CD4-positive, alpha-beta memory T cell (primary cell): ENCODE results near the gene TLR6. TPM values are rescaled to one million over a fixed set of nuclear protein-coding genes. Genes with fewer than 3 reads are reported as not detected.
"Not testable (repeated sequence)": the region's sequence is repeated elsewhere in the genome, so short reads cannot be mapped to it uniquely, and the experiment has no call there.

Experiments
- CTCF ChIA-PET: fragments of 350-600 bp; sonication (Branson Sonifier 250); formaldehyde crosslinking; loops from one replicate; lab custom pipeline; 2021; ENCODE audit warnings: inconsistent platforms; ENCODE audit not compliant: partially characterized antibody; lab: Charles Lee
- POLR2A ChIA-PET: fragments of 350-600 bp; sonication (Branson Sonifier 250); formaldehyde crosslinking; loops from one replicate; lab custom pipeline; 2021; ENCODE audit not compliant: partially characterized antibody; lab: Charles Lee
- DNase-seq, 5 donors: peaks; one replicate each; pipeline versions ENCODE4 v3.0.0 to v3.0.0-alpha.2; 2020 to 2022; ENCODE audit warnings: mixed read lengths in 1 of 5
- H3K27ac ChIP-seq: one replicate; pipeline ENCODE4 v1.7.0; 2013; ENCODE audit warnings: low read depth, low read length
- H3K27me3 ChIP-seq: 2 replicates; pipeline ENCODE4 v1.7.0; 2013; ENCODE audit warnings: mild to moderate bottlenecking, low read length, moderate library complexity; ENCODE audit not compliant: insufficient read depth
- H3K36me3 ChIP-seq: 2 replicates; pipeline ENCODE4 v1.7.0; 2013; ENCODE audit warnings: mild to moderate bottlenecking, low read length, moderate library complexity; ENCODE audit not compliant: insufficient read depth
- H3K4me1 ChIP-seq: 2 replicates; pipeline ENCODE4 v1.7.0; 2013; ENCODE audit warnings: mild to moderate bottlenecking, low read length, moderate library complexity; ENCODE audit not compliant: insufficient read depth
- H3K4me3 ChIP-seq, 2 donors: one replicate each; pipeline ENCODE4 v1.7.0; 2013; ENCODE audit warnings: low read length in 2 of 2, mild to moderate bottlenecking in 1 of 2
- H3K9me3 ChIP-seq, 2 donors: one replicate each; pipeline ENCODE4 v1.7.0; 2013; ENCODE audit warnings: low read length in 2 of 2, control low read depth in 1 of 2; ENCODE audit not compliant: control insufficient read depth in 1 of 2
- H3K27ac Mint-ChIP-seq, 7 donors: one replicate each; pipeline ENCODE4 v1.8.0; 2020 to 2021; ENCODE audit warnings: mixed read lengths in 7 of 7, mild to moderate bottlenecking in 6 of 7, inconsistent platforms in 3 of 7, moderate library complexity in 3 of 7
- H3K27me3 Mint-ChIP-seq, 2 donors: one replicate each; pipeline ENCODE4 v1.8.0; 2020 to 2021; ENCODE audit warnings: mixed read lengths in 2 of 2
- H3K36me3 Mint-ChIP-seq, 2 donors: one replicate each; pipeline ENCODE4 v1.8.0; 2020 to 2021; ENCODE audit warnings: mixed read lengths in 2 of 2, inconsistent platforms in 1 of 2, mild to moderate bottlenecking in 1 of 2
- H3K4me1 Mint-ChIP-seq, 4 donors: one replicate each; pipeline ENCODE4 v1.8.0; 2020 to 2021; ENCODE audit warnings: mixed read lengths in 4 of 4, mild to moderate bottlenecking in 1 of 4
- H3K4me3 Mint-ChIP-seq, 8 donors: one replicate each; pipeline ENCODE4 v1.8.0; 2020 to 2021; ENCODE audit warnings: mixed read lengths in 8 of 8, mild to moderate bottlenecking in 7 of 8, moderate library complexity in 6 of 8, inconsistent platforms in 3 of 8
- H3K9me3 Mint-ChIP-seq, 8 donors: one replicate each; pipeline ENCODE4 v1.8.0; 2020 to 2021; ENCODE audit warnings: mixed read lengths in 8 of 8, mild to moderate bottlenecking in 5 of 8, inconsistent platforms in 3 of 8, moderate library complexity in 1 of 8
- intact Hi-C: fragments of 100-400 bp; cut with micrococcal nuclease; formaldehyde crosslinking; loops from one replicate; pipeline ENCODE4 v1.15.1; 2023
- polyA plus RNA-seq, 2 donors: library from polyadenylated mRNA; unstranded; fragments of 300-500 nt; fragmentation: Illumina TruSeq; gene quantifications; one replicate each; pipeline ENCODE4 v1.2.3, GENCODE V29; 2021
- total RNA-seq, 2 experiments: library from RNA; stranded (reverse); gene quantifications; one replicate each; pipeline ENCODE4 v1.2.3, GENCODE V29; 2021

Gene TLR6
- total and polyA plus RNA-seq, 4 experiments from 2014 or later, result 0.03 to 7.7 (median 4.1) TPM

DNA sequence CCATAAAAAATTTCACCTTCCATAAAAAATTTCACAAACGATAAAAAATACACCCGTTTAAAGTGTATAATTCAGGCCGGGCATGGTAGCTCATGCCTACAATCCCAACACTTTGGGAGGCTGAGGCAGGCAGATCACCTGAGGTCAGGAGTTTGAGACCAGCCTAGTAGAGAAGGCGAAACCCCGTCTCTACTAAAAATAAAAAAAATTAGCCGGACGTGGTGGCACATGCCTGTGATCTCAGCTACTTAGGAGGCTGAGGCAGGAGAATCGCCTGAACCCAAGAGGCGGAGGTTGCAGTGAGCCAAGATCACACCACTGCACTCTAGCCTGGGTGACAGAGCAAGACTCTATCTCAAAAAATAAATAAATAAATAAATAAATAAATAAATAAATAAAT is 50.4 kb downstream of the TLR6 start:
- H3K4me3 ChIP-seq, result peak overlapping the region in 1 of 2 donors; percentile 30
- ChIA-PET CTCF (interaction anchor here (1.0 to 7.3 kb wide), 4 partner anchors 22 to 54 kb away, joined by 4 to 111 read pairs (median 68); partner anchors contain the start of gene TLR10), POLR2A (interaction anchor here (4.3 kb wide), 1 partner anchor 50 kb away, joined by 24 read pairs; the partner anchor contains the start of gene TLR6)
- H3K36me3 ChIP-seq, H3K27me3 ChIP-seq, H3K9me3 ChIP-seq, DNase-seq, H3K27me3 Mint-ChIP-seq, H3K27ac ChIP-seq: not testable (repeated sequence)
- peak overlapping the region in 3 of 7 donors; percentile 84 to 94 (median 89) for H3K27ac Mint-ChIP-seq
- H3K36me3 Mint-ChIP-seq, result peaks cover 24 to 25% of the 10 kb centered on the region in 2 donors
- H3K9me3 Mint-ChIP-seq, result peaks cover 0 to 22% (median 14%) of the 10 kb centered on the region in 8 donors
- H3K4me1 ChIP-seq, result peaks cover 25% of the 10 kb centered on the region
- peak overlapping the region in 4 of 8 donors; percentile 92 to 96 (median 94) for H3K4me3 Mint-ChIP-seq
- intact Hi-C loops, result loop anchor here (10.0 kb wide), 1 partner anchor 1169 kb away; the partner anchor contains the start of gene PDS5A
- H3K4me1 Mint-ChIP-seq, result peaks cover 22 to 40% (median 33%) of the 10 kb centered on the region in 4 donors

DNA sequence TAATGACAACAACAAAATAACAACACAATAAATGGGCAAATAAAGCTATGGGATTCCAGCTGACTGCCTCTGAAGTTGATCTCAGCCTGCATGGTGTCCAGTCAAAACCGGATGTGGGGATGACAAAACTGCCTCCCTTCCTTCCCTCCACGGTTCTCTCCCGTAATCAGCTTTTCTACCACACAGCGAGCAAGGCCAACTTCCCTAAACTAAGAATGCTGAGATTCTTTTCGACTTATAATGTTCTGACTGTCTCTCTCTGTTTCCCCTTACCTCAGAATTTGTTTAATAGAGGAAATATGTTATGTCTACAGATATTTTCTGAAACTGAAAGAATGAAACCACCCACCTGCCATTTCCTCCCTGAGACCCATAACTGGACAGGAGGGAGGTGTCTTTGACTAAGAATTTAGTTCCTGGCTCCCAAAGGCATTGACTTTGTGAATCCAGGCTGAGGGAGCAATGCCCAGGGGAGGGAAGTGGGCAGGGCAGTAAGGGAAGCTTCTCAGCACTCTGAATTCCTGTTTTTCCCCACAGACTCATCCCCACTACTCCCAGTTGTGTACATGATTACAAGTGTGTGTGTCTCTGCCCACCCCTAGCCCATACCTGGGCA is 51.0 kb downstream of the TLR6 start:
- peaks cover 0 to 2% of the 10 kb centered on the region in 2 donors for H3K9me3 ChIP-seq
- intact Hi-C loops, result loop anchor here (2.0 to 10.0 kb wide), 2 partner anchors 487 to 1169 kb away; partner anchors contain the start of gene PDS5A
- peak overlapping the region; percentile 90 to 96 (median 92) for H3K4me3 Mint-ChIP-seq
- peaks cover 0 to 28% (median 20%) of the 10 kb centered on the region in 8 donors for H3K9me3 Mint-ChIP-seq
- peak in 1 of 5 donors; percentile 10 for DNase-seq
- H3K4me1 ChIP-seq, result peaks cover 25% of the 10 kb centered on the region
- peak overlapping the region; percentile 30 to 54 for H3K4me3 ChIP-seq
- no peaks in the 10 kb centered on the region for H3K27me3 Mint-ChIP-seq
- ChIA-PET POLR2A (interaction anchor here (0.6 to 4.3 kb wide), 9 partner anchors 16 to 645 kb away, joined by 3 to 24 read pairs (median 5); partner anchors contain the start of genes TLR10 and TLR6), CTCF (interaction anchor here (0.8 to 7.3 kb wide), 6 partner anchors 22 to 54 kb away, joined by 4 to 111 read pairs (median 42); partner anchors contain the start of genes TLR10 and TLR6)
- peaks cover 30 to 31% of the 10 kb centered on the region in 2 donors for H3K36me3 Mint-ChIP-seq
- H3K27ac ChIP-seq, result peak overlapping the region; percentile 47
- peak overlapping the region; percentile 84 to 99 (median 94) for H3K27ac Mint-ChIP-seq
- peaks cover 22 to 40% (median 34%) of the 10 kb centered on the region in 4 donors for H3K4me1 Mint-ChIP-seq
- no peaks in the 10 kb centered on the region for H3K27me3 ChIP-seq
- H3K36me3 ChIP-seq, result peaks cover under 1% of the 10 kb centered on the region

DNA sequence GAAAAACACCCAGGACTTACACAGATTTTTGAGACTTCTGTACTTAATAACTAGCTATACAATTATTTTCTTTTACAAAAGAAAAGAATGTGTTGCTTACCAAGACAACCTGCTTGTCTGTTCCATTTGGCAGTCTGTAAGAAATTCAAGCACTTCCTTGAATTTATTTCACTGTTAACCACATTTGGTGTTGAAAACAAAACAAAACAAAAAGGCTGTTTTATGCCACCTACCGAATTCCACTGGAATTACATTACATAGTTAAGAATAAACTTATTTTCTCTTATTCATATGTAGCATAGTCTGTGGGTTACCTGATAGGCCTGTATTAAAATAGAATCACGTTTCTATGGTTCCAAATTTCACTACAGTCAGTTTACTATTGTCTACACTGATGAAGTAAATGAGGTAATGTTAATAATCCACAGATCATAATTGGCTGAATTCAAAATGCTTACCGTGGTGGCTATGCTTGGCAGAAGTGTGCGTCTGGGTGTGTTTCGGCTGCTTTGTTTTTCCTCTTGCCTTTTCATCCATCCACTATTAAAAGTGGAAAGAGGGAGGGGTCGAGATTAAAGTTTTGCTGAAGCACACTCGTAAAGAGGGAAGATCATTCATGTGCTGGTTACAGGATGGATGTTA is 51.8 kb downstream of the TLR6 start, which contains the start of gene TLR1:
Gene TLR1 (minus strand): TSS at position 138 of the 642 bp plus-strand sequence. CDS start 5,960 bp downstream, outside the sequence.
- Mint-ChIP-seq H3K27ac (peak within 1 kb of the TSS; percentile 84 to 99 (median 94)), H3K9me3 (peaks cover 3 to 36% (median 29%) of the 10 kb centered on the region in 8 donors), H3K4me1 (peaks cover 24 to 45% (median 35%) of the 10 kb centered on the region in 4 donors), H3K4me3 (peak within 1 kb of the TSS; percentile 90 to 96 (median 92)), H3K27me3 (no peaks in the 10 kb centered on the region), H3K36me3 (peaks cover 38 to 39% of the 10 kb centered on the region in 2 donors)
- CTCF ChIA-PET, result interaction anchor here (0.8 to 7.3 kb wide), 18 partner anchors 9 to 735 kb away, joined by 3 to 111 read pairs (median 5); partner anchors contain the start of genes TLR10 and TLR6
- Histone ChIP-seq H3K36me3 (peaks cover 9% of the 10 kb centered on the region), H3K4me3 (peak within 1 kb of the TSS; percentile 54 to 57), H3K4me1 (peaks cover 25% of the 10 kb centered on the region), H3K27ac (peak within 1 kb of the TSS; percentile 47), H3K9me3 (peaks cover 0 to 2% of the 10 kb centered on the region in 2 donors), H3K27me3 (no peaks in the 10 kb centered on the region)
- intact Hi-C loops, result loop anchor here (1.0 to 10.0 kb wide), 5 partner anchors 21 to 1170 kb away; partner anchors contain the start of genes PDS5A and TLR6
- POLR2A ChIA-PET, result interaction anchor here (0.6 to 4.3 kb wide), 16 partner anchors 9 to 644 kb away, joined by 3 to 24 read pairs (median 5); partner anchors contain the start of genes TLR10 and TLR6
- DNase-seq, result peak in 4 of 5 donors; percentile 65 to 71 (median 65)

DNA sequence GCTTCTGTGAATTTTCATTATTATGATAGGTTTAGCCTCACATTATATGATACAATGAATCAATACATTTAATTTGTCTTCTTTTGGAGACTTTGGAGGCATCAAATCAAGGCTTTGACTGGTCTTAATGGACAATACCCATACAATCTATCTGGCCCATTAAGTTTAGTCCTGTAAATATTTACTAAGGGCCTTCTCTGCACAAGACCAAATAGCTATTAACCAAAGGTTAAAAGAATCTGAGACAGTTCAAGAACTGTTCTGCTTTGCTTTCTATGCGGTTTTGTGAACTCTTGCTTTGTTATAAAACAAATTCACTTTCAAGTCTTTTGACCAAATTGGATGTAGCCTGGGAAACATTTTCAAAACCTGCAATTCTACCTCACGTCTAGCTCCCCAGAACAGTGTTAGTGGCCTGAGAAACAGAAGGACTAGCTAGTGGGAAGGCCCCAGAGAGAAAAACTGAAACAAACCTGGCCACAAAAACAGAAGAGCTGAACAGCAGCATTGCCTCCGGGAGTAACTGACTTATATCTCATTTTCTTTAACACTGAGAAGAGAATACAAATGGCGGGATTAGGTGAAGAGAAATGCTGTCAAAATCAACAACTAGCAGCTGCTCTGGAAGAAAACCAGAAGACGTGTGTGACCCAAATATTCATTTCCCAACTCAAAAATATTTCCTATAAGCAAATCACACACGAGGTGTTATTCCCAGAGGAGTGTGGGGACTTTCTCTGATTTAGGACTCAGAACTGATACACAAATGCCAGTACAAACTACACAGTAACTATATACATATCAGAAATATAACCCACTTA is 52.6 kb downstream of the TLR6 start:
- peak overlapping the region; percentile 54 to 57 for H3K4me3 ChIP-seq
- H3K27me3 Mint-ChIP-seq, result no peaks in the 10 kb centered on the region
- peaks cover 16% of the 10 kb centered on the region for H3K36me3 ChIP-seq
- peak overlapping the region; percentile 47 for H3K27ac ChIP-seq
- H3K4me1 ChIP-seq, result peaks cover 25% of the 10 kb centered on the region
- peaks cover 46 to 47% of the 10 kb centered on the region in 2 donors for H3K36me3 Mint-ChIP-seq
- peaks cover 4 to 44% (median 36%) of the 10 kb centered on the region in 8 donors for H3K9me3 Mint-ChIP-seq
- CTCF ChIA-PET, result interaction anchor here (0.8 to 7.3 kb wide), 21 partner anchors 10 to 735 kb away, joined by 3 to 111 read pairs (median 5); partner anchors contain the start of genes TLR10 and TLR6
- peak overlapping the region; percentile 90 to 96 (median 92) for H3K4me3 Mint-ChIP-seq
- H3K27me3 ChIP-seq, result no peaks in the 10 kb centered on the region
- H3K9me3 ChIP-seq, result peaks cover 0 to 2% of the 10 kb centered on the region in 2 donors
- POLR2A ChIA-PET, result interaction anchor here (0.8 to 4.3 kb wide), 11 partner anchors 8 to 643 kb away, joined by 3 to 24 read pairs (median 5); partner anchors contain the start of genes TLR10 and TLR6
- peak in 2 of 5 donors; percentile 9 for DNase-seq
- intact Hi-C loops, result loop anchor here (1.0 to 10.0 kb wide), 5 partner anchors 21 to 1171 kb away; partner anchors contain the start of genes PDS5A and TLR6
- H3K4me1 Mint-ChIP-seq, result peaks cover 24 to 46% (median 35%) of the 10 kb centered on the region in 4 donors
- peak overlapping the region; percentile 84 to 99 (median 94) for H3K27ac Mint-ChIP-seq

DNA sequence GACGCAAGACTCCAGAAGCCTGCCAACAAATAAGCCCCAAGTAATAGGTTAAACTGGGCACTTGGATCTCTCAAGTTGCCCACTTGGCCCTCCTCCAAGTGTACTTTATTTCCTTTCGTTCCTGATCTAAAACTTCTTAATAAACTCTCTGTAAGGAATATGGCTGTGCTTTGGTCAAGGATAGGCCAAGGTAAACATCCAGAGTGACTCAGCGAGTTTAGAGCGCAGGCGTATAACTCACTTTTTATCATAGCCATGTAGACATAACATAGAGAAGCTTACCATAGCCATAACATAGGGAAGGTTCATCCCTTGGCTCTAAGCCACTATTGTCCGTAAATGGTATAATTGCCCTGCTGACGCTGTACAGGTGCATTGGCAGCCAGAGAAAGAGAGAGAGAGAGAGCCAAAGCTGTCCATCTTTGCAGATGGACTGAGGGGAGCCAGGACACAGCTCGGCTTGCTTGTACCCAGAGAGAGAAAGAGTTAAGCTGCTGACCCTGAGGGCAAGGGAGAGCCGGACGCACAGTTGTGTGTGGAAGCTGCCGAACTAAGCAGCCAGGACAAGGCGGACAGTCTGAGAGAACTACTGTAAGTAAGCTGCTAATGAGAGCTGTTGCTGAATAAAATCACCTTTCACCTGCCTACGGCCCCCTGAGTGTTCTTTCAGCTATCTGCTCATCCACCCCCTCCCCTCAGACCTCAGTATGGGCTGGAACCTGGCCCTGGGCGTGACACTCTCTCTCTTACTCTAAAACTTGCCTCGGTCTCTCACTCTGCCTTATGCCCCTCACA is 53.9 kb downstream of the TLR6 start:
- Mint-ChIP-seq H3K9me3 (peaks cover 4 to 57% (median 42%) of the 10 kb centered on the region in 8 donors), H3K4me1 (peaks cover 24 to 46% (median 35%) of the 10 kb centered on the region in 4 donors), H3K4me3 (peak overlapping the region; percentile 36 to 95 (median 82)), H3K27ac (peak overlapping the region in 6 of 7 donors; percentile 3 to 78 (median 55)), H3K27me3 (no peaks in the 10 kb centered on the region), H3K36me3 (peaks cover 55 to 59% of the 10 kb centered on the region in 2 donors)
- no peak overlapping the region for H3K27ac ChIP-seq
- DNase-seq, result no peak
- H3K4me3 ChIP-seq, result peak overlapping the region in 1 of 2 donors; percentile 25
- peaks cover 25% of the 10 kb centered on the region for H3K4me1 ChIP-seq
- no peaks in the 10 kb centered on the region for H3K27me3 ChIP-seq
- ChIA-PET POLR2A (interaction anchor here (0.8 to 4.3 kb wide), 6 partner anchors 10 to 53 kb away, joined by 3 to 24 read pairs (median 6); partner anchors contain the start of genes TLR10 and TLR6), CTCF (interaction anchor here (0.7 to 7.3 kb wide), 11 partner anchors 8 to 332 kb away, joined by 3 to 111 read pairs (median 5); partner anchors contain the start of genes TLR10 and TLR6)
- intact Hi-C loops, result loop anchor here (10.0 kb wide), 1 partner anchor 1172 kb away; the partner anchor contains the start of gene PDS5A
- H3K9me3 ChIP-seq, result peaks cover 2 to 4% of the 10 kb centered on the region in 2 donors
- H3K36me3 ChIP-seq, result peaks cover 27% of the 10 kb centered on the region
